Keratinocyte (primary cell): ENCODE data around the gene CHSY1. TPM values are rescaled to one million over a fixed set of nuclear protein-coding genes. Genes with fewer than 3 reads are reported as not detected.

ENCODE experiments used
- DNase-seq: peaks from one replicate; pipeline ENCODE4 v3.0.0-alpha.2; 2011; ENCODE audit warnings: low read depth, missing footprints, low spot score
- FAIRE-seq: peaks from 2 replicates; lab custom pipeline; 2011; peaks lifted over from hg19 to GRCh38; lab: Jason Lieb, UNC
- H2AFZ ChIP-seq: 2 replicates; pipeline ENCODE4 v1.6.0; 2012; ENCODE audit warnings: low read length, control low read depth, inconsistent platforms; ENCODE audit not compliant: control insufficient read depth
- H3K27ac ChIP-seq: 2 replicates; pipeline ENCODE4 v1.5.1; 2011; ENCODE audit warnings: low read length; ENCODE audit not compliant: control insufficient read depth, insufficient read depth
- H3K27me3 ChIP-seq: 3 replicates; pipeline ENCODE4 v1.6.0; 2011; ENCODE audit warnings: low read length; ENCODE audit not compliant: control insufficient read depth, insufficient read depth; ENCODE audit errors: extremely low read depth
- H3K36me3 ChIP-seq, 2 experiments: 2 replicates in 1 of 2; 3 replicates in 1 of 2; pipeline ENCODE4 v1.5.1; 2011; ENCODE audit warnings: low read length in 2 of 2, mild to moderate bottlenecking in 1 of 2; ENCODE audit not compliant: control insufficient read depth in 2 of 2, insufficient read depth in 2 of 2; ENCODE audit errors: extremely low read depth in 1 of 2
- H3K4me1 ChIP-seq: 3 replicates; pipeline ENCODE4 v1.5.1; 2011; ENCODE audit warnings: low read length; ENCODE audit not compliant: control insufficient read depth, insufficient read depth; ENCODE audit errors: extremely low read depth
- H3K4me2 ChIP-seq: 3 replicates; pipeline ENCODE4 v1.6.0; 2011; ENCODE audit warnings: low read depth, low read length; ENCODE audit not compliant: control insufficient read depth, insufficient read depth; ENCODE audit errors: extremely low read depth
- H3K4me3 ChIP-seq, 3 experiments: fragments of 200-600 bp in 1 of 3; sonication (generic) in 1 of 3; 2 replicates in 2 of 3; 3 replicates in 1 of 3; pipeline ENCODE4 v1.5.1; 2011 to 2016; ENCODE audit warnings: low read length in 3 of 3, mild to moderate bottlenecking in 3 of 3, control low read depth in 2 of 3, inconsistent platforms in 1 of 3, low read depth in 1 of 3, mixed read lengths in 1 of 3, mixed run types in 1 of 3, moderate library complexity in 1 of 3; ENCODE audit not compliant: control insufficient read depth in 2 of 3, insufficient read depth in 2 of 3; ENCODE audit errors: extremely low read depth in 1 of 3
- H3K79me2 ChIP-seq: 2 replicates; pipeline ENCODE4 v1.6.0; 2012; ENCODE audit warnings: low read length; ENCODE audit not compliant: control insufficient read depth, insufficient read depth
- H3K9ac ChIP-seq: 3 replicates; pipeline ENCODE4 v1.6.0; 2011; ENCODE audit warnings: low read length; ENCODE audit not compliant: control insufficient read depth, insufficient read depth; ENCODE audit errors: extremely low read depth
- H3K9me1 ChIP-seq: 3 replicates; pipeline ENCODE4 v1.6.0; 2011; ENCODE audit warnings: low read length; ENCODE audit not compliant: control insufficient read depth, insufficient read depth; ENCODE audit errors: extremely low read depth
- H3K9me3 ChIP-seq: 2 replicates; pipeline ENCODE4 v1.5.1; 2012; ENCODE audit warnings: low read depth, low read length; ENCODE audit not compliant: control insufficient read depth
- H4K20me1 ChIP-seq: 3 replicates; pipeline ENCODE4 v1.6.0; 2011; ENCODE audit warnings: low read length; ENCODE audit not compliant: control insufficient read depth, insufficient read depth; ENCODE audit errors: extremely low read depth
- EZH2 ChIP-seq: IDR thresholded peaks from one replicate; pipeline ENCODE4 v1.6.1; 2012; ENCODE audit warnings: inconsistent platforms, mild to moderate bottlenecking, low read length, moderate library complexity
- dilution Hi-C: fragments of 300-500 bp; cut with MboI; formaldehyde crosslinking; loops from one replicate; pipeline ENCODE4 v1.7.0; 2020; ENCODE audit warnings: low sequenced_read_pairs; ENCODE audit not compliant: extremely low pct_ligation_motif_present
- polyA plus RNA-seq, 5 experiments: library from polyadenylated mRNA; depleted of rRNA in 3 of 5; stranded (reverse) in 3 of 5; stranded (forward) in 1 of 5; unstranded in 1 of 5; fragments of >200 nt; gene quantifications; 1 replicate in 1 of 5; 2 replicates in 3 of 5; 3 replicates in 1 of 5; pipeline versions ENCODE4 v1.2.1 to v1.2.3, GENCODE V29; 2011 to 2012; ENCODE audit warnings: missing spikeins in 2 of 5, low read depth in 1 of 5, low replicate concordance in 1 of 5
- TF ChIP-seq, protein P1 (sequence below), 3 experiments: IDR thresholded peaks in 1 of 3; conservative IDR thresholded peaks in 1 of 3; optimal IDR thresholded peaks in 1 of 3; 2 replicates in 2 of 3; 3 replicates in 1 of 3; pipeline versions ENCODE3 to v1.5.1; 2011; ENCODE audit warnings: low read length in 3 of 3, mild to moderate bottlenecking in 3 of 3, moderate library complexity in 2 of 3, control low read depth in 1 of 3, inconsistent platforms in 1 of 3; ENCODE audit not compliant: insufficient read depth in 2 of 3; ENCODE audit errors: extremely low read depth in 1 of 3

CHSY1 gene
- polyA plus RNA-seq, 1 donor (not counting 4 experiments of a cell fraction or from before 2014, with no cell fraction given) = 27.0 TPM

DNA sequence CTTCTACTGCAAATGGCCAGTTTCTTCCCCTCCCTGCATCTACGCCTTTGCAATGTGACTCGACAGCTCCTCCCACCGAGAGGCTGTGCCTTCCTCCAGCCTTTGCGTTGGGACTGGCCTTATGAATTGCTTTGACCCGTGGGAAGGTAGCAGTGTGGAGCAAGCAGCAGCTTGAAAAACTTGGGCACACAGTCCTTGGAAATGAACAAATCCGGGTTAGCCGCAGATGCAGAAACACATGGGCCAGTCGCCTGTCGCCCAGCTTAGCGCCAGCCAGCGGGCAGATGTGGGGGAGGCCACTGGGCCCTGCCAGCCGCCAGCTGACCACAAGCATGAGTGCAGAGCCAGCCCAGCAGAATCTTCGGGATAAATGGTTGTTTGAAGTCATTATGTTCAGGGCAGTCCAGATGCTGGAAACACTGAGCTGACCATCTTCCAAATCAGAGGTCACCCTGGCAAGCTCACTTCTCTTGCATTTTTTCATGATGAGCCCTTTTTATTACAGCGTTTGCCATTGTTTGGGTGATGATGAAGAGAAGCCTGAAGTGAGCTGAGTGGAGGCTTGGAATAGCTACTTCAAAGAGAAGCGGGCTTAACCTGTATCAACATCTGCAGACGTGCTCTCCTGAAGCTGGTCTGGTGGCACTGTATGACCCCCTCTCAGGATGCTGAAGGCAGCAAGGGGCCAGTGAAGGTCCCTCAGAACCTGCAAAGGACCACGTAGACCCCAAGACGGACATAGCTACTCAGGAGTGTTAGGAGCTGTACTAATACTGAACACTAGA lies 15.7 kb upstream of the CHSY1 start:
- DNase-seq (no peak), FAIRE-seq (no peak)
- Histone ChIP-seq H3K79me2 (no peaks in the 10 kb centered on the region), H2AFZ (no peak overlapping the region), H3K4me3 (no peak overlapping the region), H4K20me1 (peaks cover 4% of the 10 kb centered on the region), H3K4me2 (no peak overlapping the region), H3K36me3 (peaks cover 11 to 30% of the 10 kb centered on the region in 2 experiments), H3K9ac (no peak overlapping the region), H3K9me1 (no peaks in the 10 kb centered on the region), H3K27me3 (no peaks in the 10 kb centered on the region), H3K27ac (no peak overlapping the region), H3K9me3 (no peaks in the 10 kb centered on the region), H3K4me1 (no peaks in the 10 kb centered on the region)
- no peak for TF ChIP-seq EZH2
- TF ChIP-seq, protein P1, sequence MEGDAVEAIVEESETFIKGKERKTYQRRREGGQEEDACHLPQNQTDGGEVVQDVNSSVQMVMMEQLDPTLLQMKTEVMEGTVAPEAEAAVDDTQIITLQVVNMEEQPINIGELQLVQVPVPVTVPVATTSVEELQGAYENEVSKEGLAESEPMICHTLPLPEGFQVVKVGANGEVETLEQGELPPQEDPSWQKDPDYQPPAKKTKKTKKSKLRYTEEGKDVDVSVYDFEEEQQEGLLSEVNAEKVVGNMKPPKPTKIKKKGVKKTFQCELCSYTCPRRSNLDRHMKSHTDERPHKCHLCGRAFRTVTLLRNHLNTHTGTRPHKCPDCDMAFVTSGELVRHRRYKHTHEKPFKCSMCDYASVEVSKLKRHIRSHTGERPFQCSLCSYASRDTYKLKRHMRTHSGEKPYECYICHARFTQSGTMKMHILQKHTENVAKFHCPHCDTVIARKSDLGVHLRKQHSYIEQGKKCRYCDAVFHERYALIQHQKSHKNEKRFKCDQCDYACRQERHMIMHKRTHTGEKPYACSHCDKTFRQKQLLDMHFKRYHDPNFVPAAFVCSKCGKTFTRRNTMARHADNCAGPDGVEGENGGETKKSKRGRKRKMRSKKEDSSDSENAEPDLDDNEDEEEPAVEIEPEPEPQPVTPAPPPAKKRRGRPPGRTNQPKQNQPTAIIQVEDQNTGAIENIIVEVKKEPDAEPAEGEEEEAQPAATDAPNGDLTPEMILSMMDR (optimal IDR thresholded peaks at IDR 0.05 in 1 of 3, IDR thresholded peaks at IDR 0.05 in 1 of 3, conservative IDR thresholded peaks at IDR 0.05 in 1 of 3; ENCODE audit: extremely low read depth in 1 of 3, insufficient read depth in 2 of 3, low read length in 3 of 3) = no peak
- dilution Hi-C loops = no loop called here

DNA sequence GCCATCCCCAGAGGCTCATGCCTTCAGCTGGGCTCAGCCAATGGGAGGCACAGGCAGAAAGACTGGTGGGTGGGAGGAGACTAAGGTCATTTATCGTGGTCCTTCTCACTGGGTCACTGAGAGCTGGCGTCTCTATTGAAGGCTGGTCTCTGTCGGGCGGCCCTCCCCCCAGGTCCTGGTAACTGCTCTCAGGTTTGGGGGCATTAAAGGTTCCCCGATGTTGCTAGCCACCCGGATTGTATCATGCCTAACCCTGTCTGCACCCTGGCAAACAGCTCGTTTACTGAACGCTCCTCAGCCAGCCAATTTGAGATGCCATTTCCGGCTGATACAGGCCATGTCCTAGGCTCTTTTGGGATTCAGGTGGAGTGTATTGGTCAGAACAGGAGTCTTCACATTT lies 14.9 kb upstream of the CHSY1 start:
- FAIRE-seq = no peak
- Histone ChIP-seq H3K4me3 (no peak overlapping the region), H3K27me3 (no peaks in the 10 kb centered on the region), H4K20me1 (peaks cover 4% of the 10 kb centered on the region), H3K9me1 (no peaks in the 10 kb centered on the region), H3K27ac (no peak overlapping the region), H3K9me3 (no peaks in the 10 kb centered on the region), H3K9ac (no peak overlapping the region), H3K79me2 (no peaks in the 10 kb centered on the region), H3K4me1 (no peaks in the 10 kb centered on the region), H3K36me3 (peaks cover 7 to 25% of the 10 kb centered on the region in 2 experiments), H2AFZ (no peak overlapping the region), H3K4me2 (no peak overlapping the region)
- dilution Hi-C loops = no loop called here
- TF ChIP-seq, protein P1 (optimal IDR thresholded peaks at IDR 0.05 in 1 of 3, IDR thresholded peaks at IDR 0.05 in 1 of 3, conservative IDR thresholded peaks at IDR 0.05 in 1 of 3; ENCODE audit: extremely low read depth in 1 of 3, insufficient read depth in 2 of 3, low read length in 3 of 3) = no peak
- no peak for TF ChIP-seq EZH2
- no peak for DNase-seq
